Erythroblast (primary cell): ENCODE results near the gene DCST2.

Experiments
- GATA1 ChIP-seq: IDR thresholded peaks from 2 replicates; pipeline ENCODE4 v1.6.1; 2011; ENCODE audit warnings: low read depth, mild to moderate bottlenecking, control low read depth, low read length, moderate library complexity
- POLR2A ChIP-seq: IDR thresholded peaks from 2 replicates; pipeline ENCODE4 v1.6.1; 2011; ENCODE audit warnings: mild to moderate bottlenecking, low read length

GRCh38 chr1:155073377-155074242 lies 40.0 kb upstream of the DCST2 start:
- TF ChIP-seq POLR2A (no peak), GATA1 (no peak)
